Epithelial cell of esophagus (primary cell): ENCODE data around the gene PPIE.

Experiments
- DNase-seq: peaks from one replicate; pipeline ENCODE4 v3.0.0; 2010; ENCODE audit warnings: low read depth
- H3K4me3 ChIP-seq: 2 replicates; pipeline ENCODE4 v1.5.1; 2011; ENCODE audit warnings: mild to moderate bottlenecking, low read length, control low read depth
- TF ChIP-seq, protein P1 (sequence below): IDR thresholded peaks from 2 replicates; pipeline ENCODE4 v1.5.1; 2011; ENCODE audit warnings: low read depth, mild to moderate bottlenecking, low read length, control low read depth, inconsistent platforms; ENCODE audit not compliant: insufficient read depth; ENCODE audit errors: missing control alignments

PPIE gene

DNA sequence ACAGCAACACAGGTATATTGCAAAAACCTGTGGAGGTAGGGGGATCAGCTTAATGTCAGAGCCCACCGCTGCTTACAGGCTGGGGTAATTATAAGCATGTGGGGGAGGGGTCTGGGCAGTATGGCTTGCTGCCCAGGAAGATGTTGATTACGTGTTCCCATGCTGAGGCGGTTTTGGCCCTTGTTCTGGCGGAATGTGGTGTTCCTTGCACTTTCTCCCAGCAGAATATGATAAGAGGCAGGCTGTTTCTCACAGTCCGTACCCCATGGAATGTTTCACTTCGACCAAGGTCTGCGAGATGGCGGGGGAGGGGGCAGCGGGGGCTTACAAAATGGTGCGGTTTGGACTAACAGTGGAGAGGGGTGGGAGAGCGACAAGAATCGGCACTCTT lies 37.6 kb upstream of the PPIE start:
- TF ChIP-seq, protein P1, sequence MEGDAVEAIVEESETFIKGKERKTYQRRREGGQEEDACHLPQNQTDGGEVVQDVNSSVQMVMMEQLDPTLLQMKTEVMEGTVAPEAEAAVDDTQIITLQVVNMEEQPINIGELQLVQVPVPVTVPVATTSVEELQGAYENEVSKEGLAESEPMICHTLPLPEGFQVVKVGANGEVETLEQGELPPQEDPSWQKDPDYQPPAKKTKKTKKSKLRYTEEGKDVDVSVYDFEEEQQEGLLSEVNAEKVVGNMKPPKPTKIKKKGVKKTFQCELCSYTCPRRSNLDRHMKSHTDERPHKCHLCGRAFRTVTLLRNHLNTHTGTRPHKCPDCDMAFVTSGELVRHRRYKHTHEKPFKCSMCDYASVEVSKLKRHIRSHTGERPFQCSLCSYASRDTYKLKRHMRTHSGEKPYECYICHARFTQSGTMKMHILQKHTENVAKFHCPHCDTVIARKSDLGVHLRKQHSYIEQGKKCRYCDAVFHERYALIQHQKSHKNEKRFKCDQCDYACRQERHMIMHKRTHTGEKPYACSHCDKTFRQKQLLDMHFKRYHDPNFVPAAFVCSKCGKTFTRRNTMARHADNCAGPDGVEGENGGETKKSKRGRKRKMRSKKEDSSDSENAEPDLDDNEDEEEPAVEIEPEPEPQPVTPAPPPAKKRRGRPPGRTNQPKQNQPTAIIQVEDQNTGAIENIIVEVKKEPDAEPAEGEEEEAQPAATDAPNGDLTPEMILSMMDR = no peak
- no peak overlapping the region for H3K4me3 ChIP-seq

DNA sequence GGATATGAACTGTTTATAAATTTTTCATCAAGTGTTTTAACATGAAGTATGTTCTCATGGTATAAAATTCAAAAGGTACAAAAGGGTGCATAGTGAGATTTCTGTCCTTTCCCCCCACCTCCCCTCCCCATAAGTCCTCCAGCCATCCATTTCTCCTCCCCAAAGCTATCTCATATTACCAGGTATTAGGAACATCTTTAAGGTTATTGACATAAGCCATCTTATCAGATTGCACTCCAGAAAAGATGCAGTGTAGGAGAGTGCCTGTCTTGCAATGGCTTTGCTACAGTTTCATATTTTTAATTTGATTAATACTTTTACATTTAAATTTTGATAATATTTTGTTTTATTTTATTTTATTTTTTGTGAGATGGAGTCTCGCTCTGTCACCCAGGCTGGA lies 33.9 kb upstream of the PPIE start:
- no peak for DNase-seq
- TF ChIP-seq, protein P1 = no peak
- H3K4me3 ChIP-seq = no peak overlapping the region

More for the DNA sequence above, 37.6 kb upstream of the PPIE start:
- DNase-seq = no peak

DNA sequence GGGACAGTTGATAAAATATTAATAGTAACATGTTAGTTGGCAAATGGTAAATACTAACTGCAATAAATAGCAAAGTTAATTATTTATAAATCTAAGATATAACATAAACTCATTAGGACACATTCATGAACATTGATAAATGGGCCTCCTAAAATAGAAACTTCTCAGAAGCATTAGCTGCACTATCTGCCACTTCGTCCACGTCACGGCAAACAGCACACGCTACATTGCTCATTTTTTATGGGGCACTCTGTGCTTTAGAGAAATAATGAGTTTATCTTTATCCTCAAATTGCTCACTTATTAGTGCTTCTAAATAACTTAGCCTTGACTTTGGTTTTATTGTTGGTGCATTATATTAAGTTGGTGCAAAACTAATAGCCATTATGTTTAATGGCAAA lies 31.2 kb upstream of the PPIE start:
- H3K4me3 ChIP-seq = no peak overlapping the region
- DNase-seq = no peak
- TF ChIP-seq, protein P1 = no peak

DNA sequence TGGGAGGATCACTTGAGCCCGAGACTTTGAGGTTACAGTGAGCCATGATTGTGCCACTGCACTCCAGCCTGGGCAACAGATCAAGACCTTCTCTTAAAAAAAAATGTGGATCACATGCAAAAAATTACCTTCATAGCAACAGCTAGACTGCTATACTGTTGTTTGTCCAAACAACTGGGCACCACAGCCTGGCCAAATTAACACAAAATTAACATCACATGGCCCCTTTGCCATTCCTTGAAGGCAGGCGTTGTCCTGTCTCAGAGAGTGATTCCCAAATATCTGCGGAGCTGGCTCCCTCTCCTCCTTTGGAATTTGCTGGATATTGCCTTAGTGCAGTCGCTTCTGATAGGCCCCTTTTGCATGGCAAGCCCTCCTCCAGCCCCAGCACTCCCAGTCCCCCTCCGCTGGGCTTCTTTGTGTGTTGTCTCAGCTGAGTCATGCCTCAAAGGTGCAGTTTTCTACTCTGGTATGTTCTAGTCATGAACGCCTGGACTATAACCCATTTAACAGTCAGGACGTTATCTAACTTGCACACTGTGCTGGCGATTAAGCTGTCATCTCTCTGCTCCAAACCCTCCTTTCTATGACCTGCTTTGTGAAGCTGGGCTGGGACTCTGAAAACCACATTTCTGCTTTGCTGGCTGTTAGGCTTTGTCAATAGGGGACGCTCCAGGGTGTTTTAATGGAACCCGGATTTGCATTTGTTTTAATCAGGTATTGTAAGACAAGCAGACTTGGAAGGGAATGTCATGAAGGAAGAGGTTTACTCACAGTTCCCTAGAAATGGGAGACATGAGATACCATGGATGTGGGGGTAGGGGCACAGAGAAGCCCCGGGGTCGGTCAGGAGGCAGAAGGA lies 27.3 kb upstream of the PPIE start:
- no peak overlapping the region for H3K4me3 ChIP-seq
- no peak for DNase-seq
- TF ChIP-seq, protein P1 = no peak

DNA sequence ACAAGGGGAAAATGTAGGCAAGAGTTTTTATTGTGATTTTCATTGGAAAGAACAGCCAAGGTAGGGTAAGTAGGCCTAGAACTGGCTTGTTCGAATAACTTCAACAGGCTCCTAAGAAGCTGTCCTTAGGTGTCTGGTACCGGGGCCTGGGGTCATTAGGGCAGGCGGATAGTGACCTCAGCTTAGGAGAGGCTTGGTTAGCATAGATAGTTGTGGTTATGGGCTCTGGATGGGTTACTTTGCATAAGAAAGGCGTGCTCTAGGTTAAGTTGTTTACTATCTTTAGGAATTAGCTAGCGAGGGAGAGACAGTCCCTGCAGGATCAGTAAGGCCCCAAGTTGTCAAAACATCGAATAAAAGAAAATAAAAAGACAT lies 26.7 kb upstream of the PPIE start:
- DNase-seq = no peak
- TF ChIP-seq, protein P1 = no peak

DNA sequence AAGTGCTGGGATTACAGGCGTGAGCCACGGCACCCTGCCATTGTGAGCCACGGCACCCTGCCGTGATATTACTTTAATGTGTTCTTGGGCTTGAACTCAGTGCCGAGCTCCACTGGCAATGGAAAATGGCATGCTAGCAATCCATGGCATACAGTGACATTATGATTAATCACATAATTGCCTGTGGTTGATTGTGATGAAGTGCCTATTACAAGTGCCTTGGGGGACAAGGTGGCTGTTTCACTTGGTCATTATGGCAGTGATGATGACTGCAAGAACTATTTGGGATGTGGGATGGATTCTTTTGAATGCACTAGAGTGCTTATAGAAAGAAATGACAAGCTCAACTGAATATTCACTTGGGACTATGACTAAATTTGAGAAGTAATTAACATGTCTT lies 25.1 kb upstream of the PPIE start:
- no peak overlapping the region for H3K4me3 ChIP-seq
- no peak for DNase-seq
- TF ChIP-seq, protein P1 = no peak

More for the DNA sequence above, 26.7 kb upstream of the PPIE start:
- H3K4me3 ChIP-seq = no peak overlapping the region

DNA sequence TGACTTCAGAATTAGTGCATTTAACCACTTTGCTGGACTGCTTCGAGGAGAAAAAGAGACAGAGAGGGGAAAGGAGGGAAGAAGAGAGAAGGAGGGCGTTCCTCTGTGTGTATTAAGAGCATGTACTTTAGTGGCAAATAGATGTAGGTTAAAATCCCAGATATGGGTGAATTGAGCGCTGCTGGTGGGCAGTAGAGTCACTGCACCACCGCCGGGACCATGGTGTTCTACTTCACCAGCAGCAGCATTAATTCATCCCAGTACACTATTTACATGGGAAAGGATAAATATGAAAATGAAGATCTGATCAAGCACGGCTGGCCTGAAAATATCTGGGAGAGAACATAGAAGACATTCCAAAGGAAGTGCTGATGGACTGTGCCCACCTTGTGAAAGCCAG lies 20.9 kb upstream of the PPIE start:
- no peak overlapping the region for H3K4me3 ChIP-seq
- TF ChIP-seq, protein P1 = no peak
- no peak for DNase-seq
